ENCODE data around the gene NELL2.
A peak's percentile ranks its signal among the peaks of the same experiment; 100 is the strongest.

Gene NELL2

GRCh38 chr12:44526655-44527182 is 349.4 kb downstream of the NELL2 start:
- no peak for DNase-seq (ENCODE audit: extremely low read depth, insufficient read length)
- no peak overlapping the region for H3K4me3 ChIP-seq (replicated peaks; ENCODE audit: low read depth, low read length)
- peak; percentile 9 for TF ChIP-seq CTCF (IDR thresholded peaks at IDR 0.05; ENCODE audit: insufficient read depth, low read length, poor library complexity, severe bottlenecking)
- H3K27me3 ChIP-seq (replicated peaks; ENCODE audit: control insufficient read depth, insufficient read depth, low read length) = no peaks in the 10 kb centered on the region
- no peaks in the 10 kb centered on the region for H3K36me3 ChIP-seq (ENCODE audit: control insufficient read depth, insufficient read depth, low read length)

GRCh38 chr12:44525806-44526654 is 350.1 kb downstream of the NELL2 start:
- no peak for DNase-seq (ENCODE audit: extremely low read depth, insufficient read length)
- no peak for TF ChIP-seq CTCF (IDR thresholded peaks at IDR 0.05; ENCODE audit: insufficient read depth, low read length, poor library complexity, severe bottlenecking)
- no peaks in the 10 kb centered on the region for H3K36me3 ChIP-seq (ENCODE audit: control insufficient read depth, insufficient read depth, low read length)

GRCh38 chr12:44523828-44524227 is 352.3 kb downstream of the NELL2 start:
- no peak for TF ChIP-seq CTCF (IDR thresholded peaks at IDR 0.05; ENCODE audit: insufficient read depth, low read length, poor library complexity, severe bottlenecking)
- Histone ChIP-seq H3K27me3 (replicated peaks; ENCODE audit: control insufficient read depth, insufficient read depth, low read length) (no peaks in the 10 kb centered on the region), H3K36me3 (ENCODE audit: control insufficient read depth, insufficient read depth, low read length) (no peaks in the 10 kb centered on the region), H3K4me3 (replicated peaks; ENCODE audit: low read depth, low read length) (no peak overlapping the region)
- no peak for DNase-seq (ENCODE audit: extremely low read depth, insufficient read length)

More at GRCh38 chr12:44525806-44526654, 350.1 kb downstream of the NELL2 start:
- Histone ChIP-seq H3K4me3 (replicated peaks; ENCODE audit: low read depth, low read length) (no peak overlapping the region), H3K27me3 (replicated peaks; ENCODE audit: control insufficient read depth, insufficient read depth, low read length) (no peaks in the 10 kb centered on the region)

GRCh38 chr12:44521702-44522101 is 354.4 kb downstream of the NELL2 start:
- Histone ChIP-seq H3K27me3 (replicated peaks; ENCODE audit: control insufficient read depth, insufficient read depth, low read length) (no peaks in the 10 kb centered on the region), H3K36me3 (ENCODE audit: control insufficient read depth, insufficient read depth, low read length) (no peaks in the 10 kb centered on the region), H3K4me3 (replicated peaks; ENCODE audit: low read depth, low read length) (no peak overlapping the region)
- TF ChIP-seq CTCF (IDR thresholded peaks at IDR 0.05; ENCODE audit: insufficient read depth, low read length, poor library complexity, severe bottlenecking) = no peak
- no peak for DNase-seq (ENCODE audit: extremely low read depth, insufficient read length)

GRCh38 chr12:44519931-44520330 is 356.2 kb downstream of the NELL2 start:
- no peak for TF ChIP-seq CTCF (IDR thresholded peaks at IDR 0.05; ENCODE audit: insufficient read depth, low read length, poor library complexity, severe bottlenecking)
- no peak for DNase-seq (ENCODE audit: extremely low read depth, insufficient read length)
- H3K36me3 ChIP-seq (ENCODE audit: control insufficient read depth, insufficient read depth, low read length) = no peaks in the 10 kb centered on the region
- no peak overlapping the region for H3K4me3 ChIP-seq (replicated peaks; ENCODE audit: low read depth, low read length)
- H3K27me3 ChIP-seq (replicated peaks; ENCODE audit: control insufficient read depth, insufficient read depth, low read length) = no peaks in the 10 kb centered on the region

Measured in GM06990 (cell line).